Caki2 (cell line): Measurements from ENCODE around the gene GPC6. TPM values are rescaled to one million over a fixed set of nuclear protein-coding genes. Genes with fewer than 3 reads are reported as not detected.

Experiments
- DNase-seq: peaks from one replicate; pipeline ENCODE4 v3.0.0-alpha.2; 2015; ENCODE audit warnings: low read depth
- in situ Hi-C: cut with HindIII; loops from 2 replicates; pipeline ENCODE4 v1.10.0; 2016; ENCODE audit warnings: low sequenced_read_pairs, low pct_unique_long_range_greater_than_20kb, mixed read lengths
- total RNA-seq: library from RNA; depleted of rRNA; stranded (reverse); fragments of >200 nt; shearing (Covaris generic); gene quantifications from 2 replicates; pipeline ENCODE4 v1.2.3, GENCODE V29; 2014; ENCODE audit warnings: low replicate concordance

The GPC6 gene
- total RNA-seq, 1 experiment from 2014 or later: 6.7 TPM

DNA sequence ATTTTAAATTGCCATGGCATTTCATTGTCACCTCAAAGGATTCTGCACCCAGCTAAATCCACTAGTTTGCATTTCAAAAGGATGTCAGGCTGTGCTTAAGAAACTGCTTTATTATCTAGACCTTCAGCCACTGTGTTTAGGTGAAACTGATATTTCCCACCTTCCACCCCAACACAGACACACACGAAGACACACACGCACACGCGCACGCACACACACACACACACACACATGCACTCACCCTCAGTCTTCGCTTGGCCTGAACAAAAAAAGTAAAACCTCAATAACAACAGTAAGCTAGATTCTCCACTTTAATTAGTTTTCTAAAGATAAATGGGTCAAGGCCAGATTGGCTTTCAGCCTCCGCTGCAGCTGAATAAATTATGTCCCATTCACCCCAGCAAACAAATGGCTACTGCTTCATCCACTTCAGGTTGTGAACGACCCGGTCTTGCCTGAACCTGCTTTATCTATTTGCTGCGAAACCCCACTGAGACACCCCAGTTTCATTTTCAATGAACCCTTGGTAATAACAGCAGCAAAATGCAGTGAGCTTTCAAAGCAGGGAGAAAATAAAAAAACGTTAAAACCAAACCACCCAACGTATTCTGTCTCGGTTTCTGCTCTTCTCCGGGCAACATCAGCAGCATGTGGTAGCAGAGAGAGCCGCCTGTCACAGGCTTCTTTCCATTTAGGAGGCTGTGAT, 1086.1 kb downstream of the GPC6 start:
- in situ Hi-C loops: no loop called here

DNA sequence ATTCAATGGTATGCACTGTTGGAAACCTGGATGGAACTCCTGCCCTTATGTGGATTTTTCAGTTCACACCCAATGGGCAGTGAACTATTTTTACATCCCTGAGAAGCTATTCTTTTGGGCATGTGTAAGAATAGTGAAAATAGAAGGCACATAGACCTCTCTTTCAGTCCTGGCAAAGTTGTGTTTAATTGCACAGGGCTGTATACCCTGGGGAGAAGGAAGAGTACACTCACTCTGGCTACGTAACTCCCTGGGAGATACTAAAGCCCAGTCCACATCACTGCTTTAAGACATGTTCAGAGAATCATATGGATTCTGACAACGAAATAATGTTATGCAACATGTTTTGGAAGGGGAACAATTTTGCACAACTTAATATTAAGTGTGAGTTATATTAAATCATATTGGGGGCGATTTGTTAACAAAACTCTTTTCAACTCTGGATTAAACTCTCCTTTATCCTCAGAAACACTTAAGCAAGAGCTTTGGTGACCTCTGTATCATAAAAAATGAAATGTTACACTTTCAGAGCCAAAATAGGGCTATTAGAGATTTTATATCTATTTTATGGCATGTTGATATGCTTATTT, 1086.8 kb downstream of the GPC6 start:
- DNase-seq: no peak
- in situ Hi-C loops: no loop called here

More for the DNA sequence above, 1086.1 kb downstream of the GPC6 start:
- no peak for DNase-seq

DNA sequence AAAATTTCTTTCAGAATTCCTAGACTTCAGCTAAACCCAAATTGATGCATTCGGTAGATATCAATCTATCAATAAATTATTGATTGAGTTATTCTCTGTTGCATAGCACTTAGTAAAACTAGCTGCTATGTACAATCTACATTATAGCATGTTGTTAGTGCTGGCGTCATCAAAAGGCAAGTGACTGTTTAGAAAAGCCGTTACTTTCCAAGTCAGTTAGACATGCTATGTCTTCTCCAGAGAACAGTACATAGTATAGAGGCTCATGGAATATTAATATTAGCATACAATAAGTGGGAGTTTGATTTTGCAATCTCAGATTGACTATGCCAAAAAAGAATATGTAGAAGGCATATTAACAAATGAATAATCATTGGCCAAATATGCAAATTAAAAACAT, 1087.3 kb downstream of the GPC6 start:
- DNase-seq: no peak
- in situ Hi-C loops: no loop called here

- DNase-seq: no peak
- in situ Hi-C loops: no loop called here
Observed at GRCh38 chr13:94315188-94315587, 1088.6 kb downstream of the GPC6 start.

- no peak for DNase-seq
- in situ Hi-C loops: no loop called here
Observed at GRCh38 chr13:94317063-94317491, 1090.5 kb downstream of the GPC6 start.

GRCh38 chr13:94318418-94318817, 1091.8 kb downstream of the GPC6 start:
- in situ Hi-C loops: no loop called here
- no peak for DNase-seq

- in situ Hi-C loops: no loop called here
- DNase-seq: no peak
Observed at GRCh38 chr13:94319501-94319900, 1092.9 kb downstream of the GPC6 start.

DNA sequence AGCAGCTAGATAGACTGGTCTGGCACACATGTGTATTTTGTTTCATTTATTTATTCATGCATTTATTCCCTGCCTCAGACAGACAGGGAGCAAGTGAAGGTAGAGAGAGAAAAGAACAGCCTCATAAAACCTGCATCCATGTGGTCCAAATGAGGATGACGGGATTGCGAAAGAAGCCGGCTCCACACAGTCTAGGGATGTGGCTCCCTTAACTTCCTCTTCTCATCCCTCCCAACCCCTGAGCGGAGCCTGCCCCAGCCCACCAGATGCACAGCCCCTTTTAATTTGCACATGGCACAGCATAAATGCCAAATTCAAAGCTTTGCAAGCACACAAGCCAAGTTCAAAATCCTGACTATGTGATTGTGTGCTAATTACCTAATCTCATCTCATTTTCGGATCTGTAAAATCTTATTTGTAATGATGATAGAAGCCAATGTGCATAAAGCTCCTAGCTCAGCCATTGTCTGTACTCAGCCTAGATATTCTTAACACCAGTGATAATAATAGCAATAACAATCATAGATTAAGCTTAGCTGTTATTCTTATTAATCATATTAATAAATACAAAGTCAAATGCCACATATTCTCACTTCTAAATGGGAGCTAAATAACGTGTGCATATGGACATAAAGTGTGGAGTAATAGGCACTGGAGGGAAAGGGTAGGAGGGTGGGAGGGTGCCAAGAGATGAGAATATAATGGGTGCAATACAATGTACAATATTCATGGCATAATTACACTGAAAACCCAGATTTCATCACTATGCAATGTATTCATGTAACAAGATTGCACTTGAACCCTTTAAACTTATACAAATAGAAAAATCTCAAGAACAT, 1096.5 kb downstream of the GPC6 start:
- no peak for DNase-seq
- in situ Hi-C loops: no loop called here

DNA sequence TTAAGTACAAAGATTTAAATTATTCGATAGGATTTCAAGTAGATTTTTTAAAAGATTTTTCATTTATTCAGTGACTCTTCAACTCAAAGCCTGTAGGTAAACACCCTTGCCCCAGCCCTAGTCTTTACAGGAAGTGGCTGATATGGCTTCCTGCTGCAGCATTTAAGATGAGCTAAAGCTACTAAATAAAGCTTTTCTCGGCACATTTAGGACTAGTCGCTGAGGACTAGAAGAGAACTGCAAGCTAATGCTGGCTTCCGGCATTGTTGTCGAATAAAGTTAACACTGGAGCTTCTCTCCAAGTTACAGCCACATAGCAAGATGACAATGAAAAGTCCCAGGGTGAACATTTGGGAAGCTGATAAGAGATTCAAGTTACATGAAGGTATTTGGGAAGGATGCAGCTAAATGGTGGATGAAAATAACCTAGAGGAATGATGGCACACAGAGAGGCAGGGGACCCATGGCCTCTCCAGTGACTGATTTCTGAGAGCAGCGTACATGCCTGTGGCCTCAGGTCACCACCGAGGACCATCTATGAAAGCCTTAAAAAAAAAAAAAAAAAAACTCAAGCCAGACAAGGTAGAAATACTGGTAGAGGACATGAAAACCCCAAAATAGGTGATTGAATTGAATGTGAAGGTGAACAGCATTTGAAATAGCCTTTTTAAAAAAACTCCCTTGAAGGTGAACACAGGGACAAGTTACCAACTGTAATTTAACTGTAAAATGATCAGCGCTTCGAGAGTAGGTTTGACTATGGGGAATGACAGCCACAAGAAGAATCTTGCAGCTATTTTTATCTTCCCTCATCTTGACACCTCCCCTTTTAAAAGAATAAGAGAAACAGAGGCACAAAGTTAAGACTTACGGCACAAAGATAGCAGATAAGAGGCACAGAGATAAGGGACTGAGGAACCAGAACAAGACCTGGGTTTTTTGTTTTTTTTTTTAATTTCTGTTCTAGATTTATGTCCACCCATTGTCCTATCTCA, 1097.5 kb downstream of the GPC6 start:
- in situ Hi-C loops: no loop called here
- DNase-seq: no peak

- in situ Hi-C loops: no loop called here
- DNase-seq: no peak
Observed at GRCh38 chr13:94324767-94325540, 1098.3 kb downstream of the GPC6 start.

DNA sequence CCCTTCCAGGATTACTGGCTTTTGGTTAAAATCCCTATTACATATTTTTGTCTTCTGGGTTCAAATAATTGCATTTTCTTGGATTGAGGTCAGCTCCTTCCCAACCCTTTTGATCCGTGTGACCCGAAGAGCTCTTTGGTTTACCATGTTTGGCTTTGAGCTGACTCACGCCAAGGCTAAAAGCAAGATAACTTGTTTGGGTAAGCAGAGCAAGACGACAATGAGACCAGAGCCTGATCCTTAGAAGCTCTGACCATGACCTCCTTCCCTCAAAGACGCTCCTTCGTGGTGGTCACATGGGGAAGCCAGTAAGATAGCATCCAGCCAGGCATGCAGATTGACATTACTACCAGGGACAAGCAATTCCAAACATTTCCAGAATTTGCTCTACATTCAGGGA, 1099.0 kb downstream of the GPC6 start:
- in situ Hi-C loops: no loop called here
- DNase-seq: no peak

DNA sequence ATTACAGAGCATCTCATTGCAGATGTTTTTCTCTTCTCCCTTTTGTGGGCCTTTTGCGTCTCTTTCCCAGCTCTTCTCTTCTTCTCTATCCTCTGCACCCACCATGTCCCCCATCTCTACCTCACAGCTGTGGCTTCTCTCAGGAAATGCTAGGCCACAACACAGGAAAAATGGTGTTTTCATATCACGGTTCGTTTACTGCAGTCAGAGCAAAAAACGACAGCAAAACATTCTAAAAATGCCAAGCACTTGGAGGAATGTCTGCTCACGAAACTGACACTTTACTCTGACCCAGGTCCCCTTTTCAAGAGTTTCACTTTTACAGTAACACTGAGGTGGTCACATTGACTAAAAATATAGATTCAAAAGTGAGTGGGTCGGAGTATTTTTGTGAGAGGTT, 1100.7 kb downstream of the GPC6 start:
- in situ Hi-C loops: no loop called here
- DNase-seq: no peak

DNA sequence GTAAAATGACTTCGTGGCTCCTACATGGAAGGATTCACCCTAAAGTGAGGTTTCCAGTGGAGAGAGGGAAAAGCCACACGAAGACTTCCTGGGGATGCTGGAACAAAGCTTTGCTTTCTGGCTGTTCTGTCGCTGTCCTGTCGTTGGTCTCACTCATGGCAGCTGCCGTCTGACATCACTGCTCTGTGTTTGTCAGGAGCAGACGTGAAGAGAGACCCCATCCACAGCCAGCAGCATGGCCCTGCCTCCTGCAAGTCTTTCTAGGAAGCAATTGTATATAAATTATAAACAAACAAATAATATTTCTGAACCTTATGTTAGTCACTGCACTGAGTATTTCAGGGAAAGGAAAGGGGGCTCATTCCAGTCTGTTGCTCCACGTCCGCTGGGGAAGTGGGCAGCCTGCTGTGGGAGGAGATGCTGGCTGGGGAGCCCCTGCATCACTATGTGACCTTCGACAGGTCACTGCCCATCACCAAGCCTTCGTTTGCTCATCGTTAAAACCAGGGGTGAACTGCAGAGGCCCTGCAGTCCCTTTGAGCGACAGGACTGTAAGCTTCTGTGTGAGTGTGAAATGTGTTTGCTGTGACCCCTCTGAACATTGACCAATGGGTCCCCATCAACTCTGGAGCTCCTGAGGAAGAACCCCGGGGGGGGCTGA, 1101.9 kb downstream of the GPC6 start:
- in situ Hi-C loops: no loop called here
- DNase-seq: no peak

DNA sequence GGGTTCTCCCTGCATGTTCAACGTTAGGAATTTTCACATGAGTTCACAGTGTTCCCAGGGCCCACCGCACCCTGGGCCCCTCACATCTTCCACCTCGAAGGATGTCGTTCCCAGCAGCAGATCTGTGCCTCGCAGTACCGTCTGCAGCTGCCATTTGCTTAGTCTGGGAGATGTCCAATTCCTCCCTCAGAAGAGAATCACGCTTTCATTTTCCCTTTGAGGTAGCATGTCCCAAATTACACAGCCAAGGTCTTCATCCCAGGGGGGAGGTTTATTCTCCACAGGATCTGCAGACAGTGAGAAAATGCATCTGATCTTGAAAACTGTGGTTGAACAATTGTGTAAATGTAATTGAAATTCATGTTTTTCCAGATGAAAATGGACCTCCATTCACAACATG, 1102.7 kb downstream of the GPC6 start:
- DNase-seq: no peak
- in situ Hi-C loops: no loop called here

DNA sequence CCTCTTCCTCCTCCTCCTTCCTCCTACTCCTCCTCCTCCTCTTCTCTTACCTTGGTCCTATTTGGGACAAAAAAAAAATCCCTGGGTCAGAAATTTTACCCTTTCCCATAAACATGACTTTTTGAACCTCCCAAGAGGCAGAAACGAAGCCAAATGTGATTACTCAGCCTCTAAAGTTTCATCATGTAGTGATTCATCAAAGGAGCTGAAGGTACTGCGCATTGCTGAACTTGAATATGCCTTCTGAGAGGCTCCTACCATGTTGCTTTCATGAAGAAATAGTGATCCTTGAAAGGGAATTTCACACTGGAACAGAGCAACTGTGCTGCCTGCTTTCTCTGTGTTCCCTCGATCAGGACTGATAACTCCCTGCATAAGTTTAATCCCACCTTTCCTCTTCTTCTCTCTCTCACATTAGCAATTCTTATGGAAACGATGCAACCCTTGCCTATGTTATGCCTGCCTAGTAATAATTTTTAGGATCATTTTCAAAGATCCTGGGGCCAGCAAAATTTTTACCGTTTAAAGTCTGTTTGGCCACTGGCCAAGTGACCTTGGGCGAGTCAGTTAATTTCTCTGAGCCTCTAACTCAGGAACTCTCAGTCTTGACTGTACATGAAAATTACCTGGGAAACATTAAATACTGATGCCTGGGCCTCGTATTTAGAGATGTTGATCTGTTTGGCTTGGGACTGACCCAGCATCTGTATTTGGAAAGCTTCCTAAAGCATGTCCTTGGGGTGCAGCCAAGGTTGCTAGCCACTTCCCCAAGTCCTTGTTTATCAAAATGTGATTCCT, 1103.3 kb downstream of the GPC6 start:
- DNase-seq: peak; percentile 55
- in situ Hi-C loops: no loop called here

- in situ Hi-C loops: no loop called here
- no peak for DNase-seq
Observed at GRCh38 chr13:94330552-94331071, 1104.0 kb downstream of the GPC6 start.
